Measurements from ENCODE around the gene SGSM2. TPM values are rescaled to one million over a fixed set of nuclear protein-coding genes. Genes with fewer than 3 reads are reported as not detected.

The SGSM2 gene
- total and polyA plus RNA-seq, 2 of the 8 experiments (the other 6 are each of a cell fraction or from before 2014, with no cell fraction given), result 44.5 to 77.7 TPM

- CTCF ChIA-PET (ENCODE audit: partially characterized antibody), result interaction anchor here (1.0 to 11.8 kb wide), 8 partner anchors 8 to 40 kb away, joined by 3 to 216 read pairs (median 6); partner anchors contain the start of gene MNT
- 91% methylated on average over 11 of the region's 11 CpGs; no CpG with 5 or more reads in 1 of the 2 experiments for WGBS, 2 experiments (ENCODE audit: extremely low coverage in 1 of 2, insufficient coverage in 1 of 2, insufficient read length in 1 of 2, insufficient replicate concordance in 2 of 2, low coverage in 1 of 2, low lambda C conversion rate in 2 of 2, missing lambda C conversion rate in 1 of 2)
Measured at GRCh38 chr17:2378905-2379304, 41.6 kb downstream of the SGSM2 start.

More at GRCh38 chr17:2378905-2379304, 41.6 kb downstream of the SGSM2 start:
- Histone ChIP-seq H3K36me3 (ENCODE audit: control insufficient read depth in 2 of 4, insufficient read depth in 4 of 4, low read length in 3 of 4) (peaks cover 0 to 8% (median 5%) of the 10 kb centered on the region in 4 experiments; a peak in 5 of 8 replicates), H2AK5ac (ENCODE audit: low read depth, low read length) (no peak overlapping the region), H3K18ac (ENCODE audit: extremely low read depth, low read length) (no peak overlapping the region), H3K4ac (replicated peaks; ENCODE audit: insufficient read length, low read depth, low read length) (no peak overlapping the region), H2BK120ac (replicated peaks; ENCODE audit: low read depth, low read length) (no peak overlapping the region), H3K23me2 (ENCODE audit: low read depth, low read length) (no peaks in the 10 kb centered on the region), H2BK15ac (ENCODE audit: low read length) (no peak overlapping the region), H3K79me1 (ENCODE audit: low read depth, low read length) (no peaks in the 10 kb centered on the region; the same call in 1 of the 2 replicates), H4K91ac (replicated peaks; ENCODE audit: insufficient read length, low read length) (no peak overlapping the region), H3K4me3 (ENCODE audit: extremely low read depth in 1 of 4, insufficient read depth in 2 of 4, low read depth in 3 of 4, low read length in 4 of 4) (no peak overlapping the region), H3K9ac (replicated peaks in 1 of 4; ENCODE audit: extremely low read depth in 1 of 4, low read depth in 3 of 4, low read length in 3 of 4) (no peak overlapping the region), H4K8ac (ENCODE audit: extremely low read depth, insufficient read depth, low read length) (peak overlapping the region; percentile 32), H2BK20ac (ENCODE audit: low read length) (no peak overlapping the region), H4K20me1 (replicated peaks in 1 of 2; ENCODE audit: control insufficient read depth in 1 of 2, insufficient read depth in 2 of 2, low read length in 2 of 2) (peaks cover 2% of the 10 kb centered on the region in 2 experiments), H2BK12ac (ENCODE audit: low read depth, low read length) (no peak overlapping the region), H2AFZ (ENCODE audit: low read length) (no peak overlapping the region), H3K56ac (replicated peaks; ENCODE audit: insufficient read length, low read depth, low read length) (no peak overlapping the region), H3K27ac (ENCODE audit: low read depth, low read length) (no peak overlapping the region), H3K14ac (ENCODE audit: insufficient read length) (no peak overlapping the region), H4K5ac (ENCODE audit: insufficient read length, low read depth, low read length) (no peak overlapping the region), H3K79me2 (ENCODE audit: control insufficient read depth in 1 of 2, insufficient read depth in 2 of 2, low read length in 2 of 2) (no peaks in the 10 kb centered on the region), H3K4me1 (replicated peaks in 1 of 4; ENCODE audit: control insufficient read depth in 3 of 4, insufficient read depth in 4 of 4, low read length in 3 of 4) (no peaks in the 10 kb centered on the region; a peak in 1 of 7 replicates), H3K27me3 (replicated peaks in 1 of 4; ENCODE audit: control insufficient read depth in 3 of 4, extremely low read depth in 1 of 4, insufficient read depth in 3 of 4, low read length in 3 of 4) (no peaks in the 10 kb centered on the region), H3K23ac (ENCODE audit: insufficient read length) (no peak overlapping the region), H3K9me3 (ENCODE audit: insufficient read depth in 2 of 2, low read depth in 1 of 2, low read length in 1 of 2) (no peaks in the 10 kb centered on the region), H3K4me2 (ENCODE audit: insufficient read depth in 1 of 2, low read depth in 2 of 2, low read length in 2 of 2) (no peak overlapping the region), H2BK5ac (ENCODE audit: low read depth, low read length) (no peak overlapping the region)
- TF ChIP-seq KDM4A (IDR thresholded peaks at IDR 0.05; ENCODE audit: low read depth, low read length, severe bottlenecking), result no peak
- TF ChIP-seq SP2 (IDR thresholded peaks at IDR 0.05; ENCODE audit: low read length), result no peak
- no peak for TF ChIP-seq RFX5 (IDR thresholded peaks at IDR 0.05; ENCODE audit: borderline replicate concordance, low read depth, low read length)
- no peak for TF ChIP-seq ASH2L (IDR thresholded peaks at IDR 0.05; ENCODE audit: low read length)
- no peak for TF ChIP-seq KDM1A (IDR thresholded peaks at IDR 0.05; ENCODE audit: borderline replicate concordance, low read length)
- TF ChIP-seq POLR2AphosphoS5 (IDR thresholded peaks at IDR 0.05; ENCODE audit: low read depth, low read length), result no peak
- DNase-seq (ENCODE audit: low read depth in 1 of 2, low spot score in 2 of 2) (no peak), FAIRE-seq (no peak)
- POLR2A ChIA-PET (ENCODE audit: partially characterized antibody), result interaction anchor here (0.9 to 15.4 kb wide), 3 partner anchors 17 to 42 kb away, joined by 4 to 193 read pairs (median 9); partner anchors contain the start of genes MNT, SGSM2 and TSR1

Data from H1 (cell line).